H1 (cell line): ENCODE measurements around the gene ARPP21. TPM values are rescaled to one million over a fixed set of nuclear protein-coding genes. Genes with fewer than 3 reads are reported as not detected.

ENCODE experiments used
- CHD7 ChIP-seq: fragments of 300-600 bp; sonication (generic); IDR thresholded peaks from 2 replicates; pipeline ENCODE4 v1.7.1; 2012; ENCODE audit warnings: low read length, moderate library complexity, mild to moderate bottlenecking, inconsistent platforms; ENCODE audit not compliant: insufficient replicate concordance
- RXRA ChIP-seq: IDR thresholded peaks from 2 replicates; pipeline ENCODE4 v1.6.1; 2011; ENCODE audit warnings: low read depth, mild to moderate bottlenecking, low read length, moderate library complexity; ENCODE audit not compliant: insufficient read depth
- polyA plus RNA-seq, 7 experiments: library from polyadenylated mRNA; depleted of rRNA in 3 of 7; stranded (reverse) in 5 of 7; unstranded in 2 of 7; fragments of >200 nt in 5 of 7; fragments of 200-250 nt in 2 of 7; gene quantifications; 1 replicate in 5 of 7; 2 replicates in 1 of 7; 4 replicates in 1 of 7; pipeline versions ENCODE4 v1.2.1 to v1.2.3, GENCODE V29; 2011 to 2013; ENCODE audit warnings: missing spikeins in 2 of 7, mixed read lengths in 2 of 7
- total RNA-seq: library from RNA; stranded (reverse); fragmentation: NEBNext Ultra II Directional; extraction: Animal tissue kit (Norgen Biotek cat#: 25700); gene quantifications from 2 replicates; pipeline ENCODE4 v1.2.1, GENCODE V29; 2021

The ARPP21 gene
- total and polyA plus RNA-seq, 2 of the 8 experiments (the other 6 are each of a cell fraction or from before 2014, with no cell fraction given), result not detected

GRCh38 chr3:35727179-35727578 is 87.9 kb downstream of the ARPP21 start (continued):
- TF ChIP-seq CHD7 (no peak), RXRA (no peak)
